Measurements from ENCODE around the gene SH3PXD2A. TPM values are rescaled to one million over a fixed set of nuclear protein-coding genes. Genes with fewer than 3 reads are reported as not detected.

Gene SH3PXD2A
- total and polyA plus RNA-seq, 2 donors (not counting 1 experiment from before 2014, with no cell fraction given): 3.2 to 33.5 TPM

GRCh38 chr10:103666762-103667150 lies 188.6 kb downstream of the SH3PXD2A start:
- intact Hi-C loops (cut with micrococcal nuclease): no loop called here
- WGBS (ENCODE audit: insufficient coverage): 89% methylated on average over 1 of the region's 4 CpGs
- peak overlapping the region; percentile 61 for H3K27ac Mint-ChIP-seq

More at GRCh38 chr10:103666762-103667150, 188.6 kb downstream of the SH3PXD2A start:
- Histone ChIP-seq H3K4me1 (ENCODE audit: control insufficient read depth in 2 of 2, insufficient read depth in 2 of 2, low read length in 2 of 2) (peaks cover 9 to 11% of the 10 kb centered on the region in 2 donors), H4K20me1 (ENCODE audit: control insufficient read depth, insufficient read depth, low read length, poor library complexity, severe bottlenecking) (peaks cover 5% of the 10 kb centered on the region), H3K79me2 (ENCODE audit: control insufficient read depth, insufficient read depth, low read length) (peaks cover 2% of the 10 kb centered on the region), H3K27me3 (replicated peaks in 1 of 4; ENCODE audit: control extremely low read depth in 1 of 4, control insufficient read depth in 3 of 4, insufficient read depth in 4 of 4, low read length in 3 of 4) (peaks cover 0 to 3% (median 0%) of the 10 kb centered on the region in 4 experiments), H3K27ac (ENCODE audit: low read length in 2 of 2) (no peak overlapping the region), H3K4me3 (ENCODE audit: control extremely low read depth in 1 of 5, extremely low read depth in 1 of 5, insufficient read depth in 1 of 5, low read depth in 2 of 5, low read length in 4 of 5) (no peak overlapping the region), H3K36me3 (replicated peaks in 1 of 2; ENCODE audit: control extremely low read depth in 1 of 2, control insufficient read depth in 1 of 2, extremely low read depth in 1 of 2, insufficient read depth in 2 of 2, low read length in 1 of 2) (no peaks in the 10 kb centered on the region), H3K9me3 (ENCODE audit: control extremely low read depth in 1 of 3, control insufficient read depth in 2 of 3, insufficient read depth in 1 of 3, low read length in 2 of 3) (peaks cover 0 to 10% (median 0%) of the 10 kb centered on the region in 3 donors), H2AFZ (ENCODE audit: insufficient read depth, low read depth, low read length, poor library complexity, severe bottlenecking) (no peak overlapping the region), H3K4me2 (replicated peaks; ENCODE audit: low read depth, low read length, poor library complexity, severe bottlenecking) (no peak overlapping the region), H3K9ac (ENCODE audit: low read length) (no peak overlapping the region)
- Mint-ChIP-seq H3K4me3 (no peak overlapping the region), H3K27me3 (no peaks in the 10 kb centered on the region), H3K9me3 (ENCODE audit: insufficient read depth) (no peaks in the 10 kb centered on the region), H3K4me1 (peaks cover 16% of the 10 kb centered on the region)
- DNase-seq: no peak
- CTCF ChIA-PET: interaction anchor here (0.5 to 5.9 kb wide), 4 partner anchors 11 to 166 kb away, joined by 4 to 44 read pairs (median 4); no protein-coding TSS in a partner anchor
- ATAC-seq (ENCODE audit: low read depth): no peak
- POLR2A ChIA-PET: no interaction called here
- TF ChIP-seq CTCF (IDR thresholded peaks at IDR 0.05): no peak
- TF ChIP-seq EZH2 (IDR thresholded peaks at IDR 0.05; ENCODE audit: borderline replicate concordance, insufficient read depth, low read depth, low read length, poor library complexity, severe bottlenecking): no peak
